RCC 7860 (cell line): ENCODE results near the gene CEBPE.
"Not testable (repeated sequence)": the region's sequence is repeated elsewhere in the genome, so short reads cannot be mapped to it uniquely, and the experiment has no call there.

Experiments
- DNase-seq: peaks from one replicate; pipeline ENCODE4 v3.0.0-alpha.2; 2015; ENCODE audit warnings: low spot score
- FAIRE-seq: peaks from 2 replicates; lab custom pipeline; 2012; peaks lifted over from hg19 to GRCh38; lab: Jason Lieb, UNC

CEBPE gene

DNA sequence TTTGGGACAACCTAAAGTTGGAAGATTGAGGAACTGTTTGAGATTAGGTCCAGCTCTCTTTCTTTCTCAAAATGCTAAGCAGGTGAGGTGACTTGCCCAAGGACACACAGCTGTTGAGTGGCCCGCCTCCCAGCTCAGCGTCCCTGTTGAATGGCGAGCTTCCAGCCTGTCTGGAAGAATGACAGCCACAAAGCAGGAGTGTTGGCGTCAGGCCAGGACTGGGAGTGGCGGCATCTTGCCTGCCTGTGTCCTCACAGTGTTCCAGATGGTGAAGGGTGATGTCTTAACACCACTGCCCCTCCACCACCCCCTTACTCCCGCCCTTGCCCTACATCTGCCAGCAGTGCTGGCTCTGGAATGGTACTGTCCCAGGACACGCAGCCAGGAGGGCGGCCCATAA, 4.4 kb upstream of the CEBPE start:
- FAIRE-seq (no peak), DNase-seq (no peak)

DNA sequence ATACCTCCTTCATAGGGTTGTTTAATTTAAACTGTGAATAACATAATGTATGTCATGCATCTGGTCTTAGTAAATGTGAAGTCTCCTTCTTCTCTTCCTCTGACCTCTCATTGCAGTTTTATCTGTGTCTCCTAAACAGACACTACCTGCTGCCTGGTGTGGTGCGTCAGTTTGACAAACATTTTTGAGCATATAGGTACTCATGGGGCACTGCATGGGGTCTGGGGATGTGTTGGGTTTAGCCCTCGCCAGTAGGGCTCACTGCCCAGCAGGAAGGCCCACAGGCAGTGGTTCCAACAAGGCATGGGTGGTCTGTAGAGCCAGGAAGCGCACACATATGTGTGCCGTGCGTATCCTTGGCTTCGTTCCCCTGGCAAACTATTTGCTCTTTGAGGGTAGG, 3.0 kb upstream of the CEBPE start:
- DNase-seq (no peak), FAIRE-seq (no peak)

- DNase-seq (peak; percentile 68), FAIRE-seq (no peak)
Observed at GRCh38 chr14:23121361-23121771, 2.3 kb upstream of the CEBPE start.

GRCh38 chr14:23120541-23121251, 1.6 kb upstream of the CEBPE start:
- peak; percentile 64 for DNase-seq
- FAIRE-seq: no peak

DNA sequence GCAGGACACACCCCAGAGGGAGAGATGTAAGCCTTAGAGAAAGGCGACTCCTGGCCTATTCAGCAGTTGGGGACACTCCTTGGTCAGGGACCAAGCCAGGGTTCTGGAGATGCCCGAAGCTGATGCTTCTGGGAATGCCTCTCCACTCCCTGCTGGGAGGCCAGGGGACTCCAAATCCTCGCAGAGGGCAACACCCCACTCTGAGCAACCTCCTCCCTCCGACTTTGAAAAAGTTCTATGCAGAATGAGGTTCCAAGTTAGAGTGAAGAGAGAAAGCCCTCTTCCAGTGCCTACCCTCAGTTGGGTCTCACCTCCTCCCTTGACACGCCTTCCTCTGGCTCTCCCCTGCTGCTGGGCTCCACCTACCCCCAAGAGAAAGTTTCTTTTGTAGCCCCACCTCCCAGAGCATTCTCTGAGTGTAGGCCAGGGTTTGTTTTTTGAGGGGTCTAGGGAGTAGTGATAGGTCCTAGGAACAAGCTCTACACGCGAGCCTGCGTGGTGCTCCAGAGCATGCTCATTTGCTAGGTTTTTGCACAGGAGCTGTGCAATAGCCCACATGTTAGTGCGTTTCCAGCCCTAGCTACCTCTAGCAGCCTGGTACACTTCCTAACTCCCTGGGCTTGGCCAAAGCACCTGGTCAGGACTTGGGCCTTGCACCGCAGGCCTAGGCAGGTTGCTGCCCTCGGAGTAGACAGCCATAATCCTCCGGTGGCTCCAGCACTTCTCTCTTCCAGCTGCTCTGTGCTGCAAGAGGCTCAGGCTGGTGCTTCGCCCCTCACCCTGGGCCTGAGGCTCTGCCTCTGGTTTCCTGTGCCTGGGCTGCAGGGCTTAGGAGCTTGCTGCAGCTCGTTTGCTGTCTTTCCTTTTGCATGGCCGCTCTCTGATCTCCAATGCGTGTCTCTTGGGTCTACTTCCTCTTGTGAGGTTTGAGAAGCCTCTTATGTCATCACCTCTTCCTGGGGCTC, 590 bp upstream of the CEBPE start:
- FAIRE-seq: no peak

DNA sequence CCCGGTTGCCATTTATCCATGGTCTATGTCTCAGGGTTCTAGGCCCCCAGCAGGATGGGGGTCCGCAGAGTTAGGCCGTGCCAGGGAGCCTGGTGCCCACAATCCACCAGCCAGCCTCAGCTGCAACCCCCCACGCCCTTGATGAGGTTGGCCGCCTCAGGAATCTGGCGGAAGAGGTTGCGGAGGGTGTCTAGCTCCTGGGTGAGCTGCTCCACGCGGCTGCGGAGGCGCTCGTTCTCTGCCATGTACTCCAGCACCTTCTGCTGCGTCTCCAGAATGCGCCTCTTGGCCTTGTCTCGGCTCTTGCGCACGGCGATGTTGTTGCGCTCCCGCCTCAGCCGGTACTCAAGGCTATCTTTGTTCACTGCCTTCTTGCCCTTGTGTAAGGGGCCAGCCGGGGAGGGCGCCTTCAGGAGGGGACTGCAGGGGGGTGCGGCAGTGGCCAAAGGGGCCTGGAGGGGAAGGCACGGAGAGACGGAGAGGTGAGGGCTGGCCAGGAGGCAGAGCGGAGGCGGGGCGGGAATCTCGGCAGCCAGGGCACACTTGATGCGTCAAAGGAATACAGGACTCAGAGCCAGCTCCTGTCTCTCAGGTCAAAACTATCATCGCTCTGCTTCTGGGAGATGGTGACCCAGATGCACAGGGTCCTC, 1.6 kb downstream of the CEBPE start:
- FAIRE-seq (no peak), DNase-seq (no peak)

More for the DNA sequence above, 590 bp upstream of the CEBPE start:
- no peak for DNase-seq

GRCh38 chr14:23115918-23116317, 3.1 kb downstream of the CEBPE start:
- FAIRE-seq: no peak
- DNase-seq: no peak

- FAIRE-seq (peak; percentile 38), DNase-seq (peak; percentile 82)
Observed at GRCh38 chr14:23115039-23115731, 3.9 kb downstream of the CEBPE start.

DNA sequence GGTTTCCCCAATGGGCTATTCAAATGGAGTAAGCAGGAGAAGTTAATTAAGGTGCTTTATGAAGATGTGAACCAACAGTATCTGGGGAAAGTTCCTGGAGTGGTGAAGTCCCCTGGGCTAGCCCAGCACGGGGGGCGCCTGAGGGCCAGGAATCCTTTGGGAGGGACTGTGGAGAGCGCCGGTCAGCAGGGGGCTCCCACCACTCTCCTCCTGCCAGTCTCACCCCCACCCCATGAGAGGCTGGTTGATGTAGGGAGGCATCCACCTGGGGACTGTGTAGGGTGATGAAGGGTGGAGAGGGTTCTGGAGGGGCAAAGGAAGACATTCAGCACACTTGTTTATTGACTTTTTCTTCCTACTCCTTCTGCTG, 4.4 kb downstream of the CEBPE start:
- DNase-seq (no peak), FAIRE-seq (no peak)

GRCh38 chr14:23114120-23114458, 5.0 kb downstream of the CEBPE start:
- no peak for DNase-seq
- no peak for FAIRE-seq

GRCh38 chr14:23113431-23114119, 5.5 kb downstream of the CEBPE start:
- FAIRE-seq: no peak

GRCh38 chr14:23112359-23113178, 6.5 kb downstream of the CEBPE start:
- no peak for DNase-seq
- no peak for FAIRE-seq

More at GRCh38 chr14:23113431-23114119, 5.5 kb downstream of the CEBPE start:
- DNase-seq: no peak

DNA sequence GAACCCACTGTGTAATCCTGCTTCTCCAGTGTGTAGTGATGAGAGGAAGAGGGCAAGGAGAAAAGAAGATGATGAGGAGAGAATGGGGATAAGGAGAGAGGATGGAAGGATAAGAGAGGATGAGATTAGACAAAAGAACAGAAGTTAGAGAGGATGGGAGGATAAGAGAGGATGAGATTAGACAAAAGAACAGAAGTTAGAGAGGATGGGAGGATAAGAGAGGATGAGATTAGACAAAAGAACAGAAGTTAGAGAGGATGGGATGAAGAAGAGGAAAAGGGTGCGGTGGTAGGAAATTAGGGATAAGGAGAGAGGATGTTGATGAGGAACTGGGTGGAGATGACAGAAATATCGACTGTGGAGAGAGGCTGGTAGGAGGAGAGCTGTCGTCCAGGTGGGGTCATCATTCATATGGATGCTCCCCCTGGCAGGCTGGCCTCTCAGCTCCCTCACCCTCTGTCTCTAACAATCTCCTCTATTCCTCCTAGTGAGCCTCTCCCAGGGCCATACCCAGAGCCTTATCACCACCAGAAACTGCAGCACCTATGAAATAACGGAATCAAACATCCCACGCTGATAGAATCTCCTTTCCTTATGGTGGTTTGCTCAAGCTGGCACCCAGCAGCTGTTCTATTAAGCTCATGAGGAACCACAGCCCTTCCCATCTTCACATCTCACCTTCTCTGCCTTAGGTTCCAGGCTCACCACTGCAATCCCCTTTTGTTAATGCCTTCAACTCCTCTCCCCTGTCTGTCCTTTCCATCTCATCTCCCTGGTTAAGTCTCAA, 8.3 kb downstream of the CEBPE start:
- DNase-seq: no peak
- no peak for FAIRE-seq

- no peak for FAIRE-seq
- no peak for DNase-seq
Observed at GRCh38 chr14:23109769-23110168, 9.3 kb downstream of the CEBPE start.

DNA sequence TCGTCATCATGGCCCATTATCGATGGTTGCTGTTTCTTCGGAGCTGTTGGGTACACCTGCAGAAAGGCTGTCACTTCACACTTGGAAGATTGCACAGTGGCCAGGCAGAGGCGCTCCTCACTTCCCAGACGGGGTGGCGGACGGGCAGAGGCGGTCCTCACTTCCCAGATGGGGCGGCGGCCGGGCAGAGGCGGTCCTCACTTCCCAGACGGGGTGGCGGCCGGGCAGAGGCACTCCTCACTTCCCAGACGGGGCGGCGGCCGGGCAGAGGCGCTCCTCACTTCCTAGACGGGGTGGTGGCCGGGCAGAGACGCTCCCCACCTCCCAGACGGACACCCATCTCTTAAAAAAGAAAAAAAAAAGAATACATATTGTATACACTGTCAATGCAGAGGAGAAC, 10.9 kb downstream of the CEBPE start:
- not testable (repeated sequence) for FAIRE-seq, DNase-seq

GRCh38 chr14:23107620-23108019, 11.4 kb downstream of the CEBPE start:
- not testable (repeated sequence) for FAIRE-seq

GRCh38 chr14:23106747-23107045, 12.4 kb downstream of the CEBPE start:
- DNase-seq (no peak), FAIRE-seq (no peak)

More at GRCh38 chr14:23107620-23108019, 11.4 kb downstream of the CEBPE start:
- DNase-seq: not testable (repeated sequence)

- DNase-seq (no peak), FAIRE-seq (no peak)
Observed at GRCh38 chr14:23105348-23105824, 13.7 kb downstream of the CEBPE start.
